ENCODE measurements around the gene HIPK4. TPM values are rescaled to one million over a fixed set of nuclear protein-coding genes. Genes with fewer than 3 reads are reported as not detected.
A peak's percentile ranks its signal among the peaks of the same experiment; 100 is the strongest.

Gene HIPK4
- total RNA-seq, 1 experiment from 2014 or later, result not detected

DNA sequence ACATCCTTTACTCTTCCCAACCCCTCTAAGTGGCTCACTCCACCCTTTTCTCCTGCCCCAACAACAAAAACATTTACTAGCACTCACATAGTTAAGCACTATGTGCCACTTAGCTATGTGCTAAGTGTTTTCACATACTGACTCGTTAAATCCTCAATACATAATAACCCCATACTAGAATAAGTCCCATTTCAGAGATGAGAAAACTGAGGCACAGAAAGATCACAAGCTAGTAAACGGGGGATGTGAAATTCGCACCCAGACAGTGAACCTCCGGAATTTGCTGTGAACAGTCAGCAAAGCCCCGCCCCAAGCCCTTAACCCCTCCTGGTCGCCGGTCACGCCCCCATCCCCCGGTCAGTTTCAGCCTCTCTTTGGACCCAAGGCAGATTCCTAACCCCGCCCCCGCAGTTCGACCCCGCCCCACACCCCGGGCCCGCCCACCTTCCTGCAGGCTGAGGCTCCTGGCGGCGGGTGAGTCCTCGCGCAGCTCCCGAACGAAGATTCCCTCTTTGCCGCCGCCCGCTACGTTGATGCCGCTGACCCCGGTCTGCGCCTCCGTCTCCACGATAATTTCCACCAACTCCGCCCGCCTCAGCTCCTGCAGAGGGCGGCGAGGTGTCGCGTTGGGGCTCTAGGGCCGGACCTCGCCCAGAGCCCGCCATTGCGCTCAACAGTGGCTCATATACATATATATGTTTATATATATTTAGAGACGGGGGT, 13.4 kb upstream of the HIPK4 start:
- H3K36me3 Mint-ChIP-seq (ENCODE audit: insufficient read depth, unreplicated experiment), result no peaks in the 10 kb centered on the region
- ChIA-PET POLR2A (interaction anchor here (0.6 to 1.4 kb wide), 4 partner anchors 13 to 23 kb away, joined by 3 to 16 read pairs (median 3); no protein-coding TSS in a partner anchor), CTCF (interaction anchor here (1.0 to 2.1 kb wide), 3 partner anchors 17 to 98 kb away, joined by 7 to 19 read pairs (median 10); no protein-coding TSS in a partner anchor)
- DNase-seq, result peak; percentile 98
- intact Hi-C loops (cut with micrococcal nuclease; ENCODE audit: unreplicated experiment), result loop anchor here (1.0 kb wide), 1 partner anchor 41 kb away; the partner anchor contains the start of gene SERTAD3
- H3K4me3 Mint-ChIP-seq (ENCODE audit: unreplicated experiment), result peak overlapping the region; percentile 79
- H3K27ac Mint-ChIP-seq (ENCODE audit: unreplicated experiment), result peak overlapping the region; percentile 42
- no TSS peak for BruUV-seq (replicated peaks)
- Histone ChIP-seq H3K4me3 (ENCODE audit: low read depth, low read length) (peak overlapping the region; percentile 78), H3K27me3 (replicated peaks; ENCODE audit: control insufficient read depth, insufficient read depth, low read length) (no peaks in the 10 kb centered on the region), H3K9me3 (no peaks in the 10 kb centered on the region), H3K4me1 (peaks cover 2% of the 10 kb centered on the region; the same call in 1 of the 2 replicates), H3K36me3 (ENCODE audit: control insufficient read depth, insufficient read depth, low read length) (no peaks in the 10 kb centered on the region)
- H3K27me3 Mint-ChIP-seq (ENCODE audit: insufficient read depth, unreplicated experiment), result no peaks in the 10 kb centered on the region
- no peaks in the 10 kb centered on the region for H3K9me3 Mint-ChIP-seq (ENCODE audit: unreplicated experiment)
- TF ChIP-seq, protein P1, sequence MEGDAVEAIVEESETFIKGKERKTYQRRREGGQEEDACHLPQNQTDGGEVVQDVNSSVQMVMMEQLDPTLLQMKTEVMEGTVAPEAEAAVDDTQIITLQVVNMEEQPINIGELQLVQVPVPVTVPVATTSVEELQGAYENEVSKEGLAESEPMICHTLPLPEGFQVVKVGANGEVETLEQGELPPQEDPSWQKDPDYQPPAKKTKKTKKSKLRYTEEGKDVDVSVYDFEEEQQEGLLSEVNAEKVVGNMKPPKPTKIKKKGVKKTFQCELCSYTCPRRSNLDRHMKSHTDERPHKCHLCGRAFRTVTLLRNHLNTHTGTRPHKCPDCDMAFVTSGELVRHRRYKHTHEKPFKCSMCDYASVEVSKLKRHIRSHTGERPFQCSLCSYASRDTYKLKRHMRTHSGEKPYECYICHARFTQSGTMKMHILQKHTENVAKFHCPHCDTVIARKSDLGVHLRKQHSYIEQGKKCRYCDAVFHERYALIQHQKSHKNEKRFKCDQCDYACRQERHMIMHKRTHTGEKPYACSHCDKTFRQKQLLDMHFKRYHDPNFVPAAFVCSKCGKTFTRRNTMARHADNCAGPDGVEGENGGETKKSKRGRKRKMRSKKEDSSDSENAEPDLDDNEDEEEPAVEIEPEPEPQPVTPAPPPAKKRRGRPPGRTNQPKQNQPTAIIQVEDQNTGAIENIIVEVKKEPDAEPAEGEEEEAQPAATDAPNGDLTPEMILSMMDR (IDR thresholded peaks at IDR 0.05; ENCODE audit: insufficient read depth in 1 of 2, low read depth in 1 of 2, low read length in 1 of 2, severe bottlenecking in 1 of 2, unreplicated experiment in 1 of 2), result no peak
- H3K4me1 Mint-ChIP-seq (ENCODE audit: low read depth, unreplicated experiment), result peaks cover 23% of the 10 kb centered on the region

DNA sequence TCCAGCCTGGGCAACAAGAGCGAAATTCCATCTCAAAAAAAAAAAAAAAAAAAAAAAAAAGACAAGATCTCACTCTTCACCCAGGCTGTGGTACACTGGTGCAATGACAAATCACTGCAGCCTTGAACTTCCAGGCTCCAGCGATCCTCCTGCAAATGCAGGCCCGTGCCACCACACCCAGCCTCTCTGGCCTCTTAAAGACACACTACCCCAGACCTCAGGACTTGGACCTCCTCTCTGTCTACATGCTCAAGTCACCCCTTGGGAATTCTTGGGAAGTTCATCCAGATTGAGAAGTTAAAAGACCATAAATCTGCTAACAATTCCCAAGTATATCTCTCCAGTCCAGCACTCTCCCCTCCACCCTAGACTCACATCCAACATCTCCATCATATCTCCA, 10.6 kb upstream of the HIPK4 start:
- H3K36me3 Mint-ChIP-seq (ENCODE audit: insufficient read depth, unreplicated experiment), result no peaks in the 10 kb centered on the region
- Histone ChIP-seq H3K4me3 (ENCODE audit: low read depth, low read length) (no peak overlapping the region), H3K36me3 (ENCODE audit: control insufficient read depth, insufficient read depth, low read length) (no peaks in the 10 kb centered on the region), H3K9me3 (no peaks in the 10 kb centered on the region), H3K4me1 (peaks cover 5% of the 10 kb centered on the region; the same call in 1 of the 2 replicates), H3K27me3 (replicated peaks; ENCODE audit: control insufficient read depth, insufficient read depth, low read length) (no peaks in the 10 kb centered on the region)
- CTCF ChIA-PET, result no interaction called here
- no peaks in the 10 kb centered on the region for H3K27me3 Mint-ChIP-seq (ENCODE audit: insufficient read depth, unreplicated experiment)
- H3K9me3 Mint-ChIP-seq (ENCODE audit: unreplicated experiment), result no peaks in the 10 kb centered on the region
- TF ChIP-seq, protein P1 (IDR thresholded peaks at IDR 0.05; ENCODE audit: insufficient read depth in 1 of 2, low read depth in 1 of 2, low read length in 1 of 2, severe bottlenecking in 1 of 2, unreplicated experiment in 1 of 2), result no peak
- H3K27ac Mint-ChIP-seq (ENCODE audit: unreplicated experiment), result no peak overlapping the region
- DNase-seq, result no peak
- POLR2A ChIA-PET, result no interaction called here
- H3K4me3 Mint-ChIP-seq (ENCODE audit: unreplicated experiment), result no peak overlapping the region
- BruUV-seq (replicated peaks), result no TSS peak
- H3K4me1 Mint-ChIP-seq (ENCODE audit: low read depth, unreplicated experiment), result peaks cover 23% of the 10 kb centered on the region
- intact Hi-C loops (cut with micrococcal nuclease; ENCODE audit: unreplicated experiment), result no loop called here

DNA sequence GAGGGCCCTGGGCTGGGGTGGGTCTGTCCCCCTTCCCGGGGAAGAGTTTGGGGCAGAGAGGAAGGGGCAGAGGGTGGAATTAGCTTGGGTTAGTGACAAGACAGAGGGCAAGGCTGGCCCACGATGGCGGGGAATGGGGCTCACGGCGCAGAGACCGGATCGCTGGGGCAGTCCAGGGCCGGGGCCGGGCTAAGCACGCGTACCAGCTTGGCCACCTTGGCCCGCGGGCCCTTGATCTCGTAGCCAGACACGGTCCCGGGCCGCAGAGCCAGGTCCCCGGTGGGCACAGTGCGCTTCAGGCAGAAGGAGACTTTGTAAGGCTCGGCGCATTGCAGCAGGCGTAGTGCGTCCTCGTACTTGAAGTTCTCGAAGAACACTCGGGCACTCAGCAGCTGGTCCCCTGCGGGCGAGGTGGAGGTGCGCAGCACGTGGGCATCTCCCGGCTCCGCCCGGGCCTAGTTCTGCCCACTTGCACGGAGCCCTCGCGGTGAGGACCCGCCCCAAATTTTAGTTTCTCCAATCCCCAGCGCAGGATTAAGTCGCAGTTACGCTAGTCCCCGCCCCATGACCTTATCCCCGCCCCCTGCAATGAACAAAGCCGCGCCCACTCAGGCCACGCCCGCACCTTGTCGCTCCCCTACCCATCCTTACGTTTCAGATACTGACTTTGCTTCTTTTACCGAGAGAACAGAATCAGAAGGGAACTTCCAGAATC, 8.6 kb upstream of the HIPK4 start:
- H3K27me3 Mint-ChIP-seq (ENCODE audit: insufficient read depth, unreplicated experiment), result no peaks in the 10 kb centered on the region
- Histone ChIP-seq H3K4me1 (peaks cover 5% of the 10 kb centered on the region; the same call in 1 of the 2 replicates), H3K9me3 (no peaks in the 10 kb centered on the region), H3K27me3 (replicated peaks; ENCODE audit: control insufficient read depth, insufficient read depth, low read length) (no peaks in the 10 kb centered on the region), H3K4me3 (ENCODE audit: low read depth, low read length) (peak overlapping the region; percentile 39), H3K36me3 (ENCODE audit: control insufficient read depth, insufficient read depth, low read length) (no peaks in the 10 kb centered on the region)
- POLR2A ChIA-PET, result interaction anchor here (0.7 kb wide), 1 partner anchor 57 kb away, joined by 3 read pairs; no protein-coding TSS in a partner anchor
- H3K4me3 Mint-ChIP-seq (ENCODE audit: unreplicated experiment), result peak overlapping the region; percentile 54
- H3K4me1 Mint-ChIP-seq (ENCODE audit: low read depth, unreplicated experiment), result peaks cover 16% of the 10 kb centered on the region
- CTCF ChIA-PET, result interaction anchor here (0.6 kb wide), 1 partner anchor 25 kb away, joined by 3 read pairs; no protein-coding TSS in a partner anchor
- H3K27ac Mint-ChIP-seq (ENCODE audit: unreplicated experiment), result no peak overlapping the region
- BruUV-seq (replicated peaks), result no TSS peak
- intact Hi-C loops (cut with micrococcal nuclease; ENCODE audit: unreplicated experiment), result no loop called here
- DNase-seq, result peak; percentile 75 to 86
- no peaks in the 10 kb centered on the region for H3K36me3 Mint-ChIP-seq (ENCODE audit: insufficient read depth, unreplicated experiment)
- no peaks in the 10 kb centered on the region for H3K9me3 Mint-ChIP-seq (ENCODE audit: unreplicated experiment)
- TF ChIP-seq, protein P1 (IDR thresholded peaks at IDR 0.05; ENCODE audit: insufficient read depth in 1 of 2, low read depth in 1 of 2, low read length in 1 of 2, severe bottlenecking in 1 of 2, unreplicated experiment in 1 of 2), result no peak
